HFFc6 (cell line): ENCODE results near the gene AZU1. TPM values are rescaled to one million over a fixed set of nuclear protein-coding genes. Genes with fewer than 3 reads are reported as not detected.
"Not testable (repeated sequence)": the region's sequence is repeated elsewhere in the genome, so short reads cannot be mapped to it uniquely, and the experiment has no call there.

ENCODE experiments used
- DNase-seq: peaks from one replicate; pipeline ENCODE4 v3.0.0-alpha.2; 2018
- H3K27ac Mint-ChIP-seq: 2 replicates; pipeline ENCODE4 v1.8.0; 2020; ENCODE audit warnings: mild to moderate bottlenecking, mixed read lengths
- H3K27me3 Mint-ChIP-seq: 2 replicates; pipeline ENCODE4 v1.8.0; 2021; ENCODE audit warnings: mild to moderate bottlenecking, moderate library complexity, mixed read lengths; ENCODE audit not compliant: insufficient read depth
- H3K36me3 Mint-ChIP-seq: 2 replicates; pipeline ENCODE4 v1.8.0; 2021; ENCODE audit warnings: low read depth, mixed read lengths
- H3K4me1 Mint-ChIP-seq: 2 replicates; pipeline ENCODE4 v1.8.0; 2020; ENCODE audit warnings: low read depth, mixed read lengths
- H3K4me3 Mint-ChIP-seq: 2 replicates; pipeline ENCODE4 v1.8.0; 2020; ENCODE audit warnings: mild to moderate bottlenecking, moderate library complexity, mixed read lengths
- H3K9me3 Mint-ChIP-seq: 2 replicates; pipeline ENCODE4 v1.8.0; 2020; ENCODE audit warnings: mild to moderate bottlenecking, mixed read lengths
- CTCF ChIP-seq: fragments of 200-600 bp; sonication (generic); IDR thresholded peaks from 2 replicates; pipeline ENCODE4 v1.5.0; 2021; ENCODE audit warnings: antibody characterized with exemption, mild to moderate bottlenecking
- total RNA-seq, 6 experiments: library from RNA; stranded (reverse); fragmentation: NEBNext Ultra II Directional; extraction: Animal tissue kit (Norgen Biotek cat#: 25700); gene quantifications; 2 replicates in 1 of 6; 3 replicates in 5 of 6; pipeline ENCODE4 v1.2.3, GENCODE V29; 2021

The AZU1 gene
- total RNA-seq, 6 experiments from 2014 or later: not detected

DNA sequence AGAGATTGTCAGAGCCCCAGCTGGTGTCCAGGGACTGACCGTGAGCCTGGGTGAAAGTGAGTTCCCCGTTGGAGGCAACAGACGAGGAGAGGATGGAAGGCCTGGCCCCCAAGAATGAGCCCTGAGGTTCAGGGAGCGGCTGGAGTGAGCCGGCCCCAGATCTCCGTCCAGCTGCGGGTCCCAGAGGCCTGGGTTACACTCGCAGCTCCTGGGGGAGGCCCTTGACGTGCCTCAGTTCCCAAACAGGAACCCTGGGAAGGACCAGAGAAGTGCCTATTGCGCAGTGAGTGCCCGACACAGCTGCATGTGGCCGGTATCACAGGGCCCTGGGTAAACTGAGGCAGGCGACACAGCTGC lies 23.3 kb downstream of the AZU1 start:
- no peak for TF ChIP-seq CTCF
- H3K4me1 Mint-ChIP-seq: no peaks in the 10 kb centered on the region
- peaks cover 8% of the 10 kb centered on the region for H3K27me3 Mint-ChIP-seq
- H3K36me3 Mint-ChIP-seq: no peaks in the 10 kb centered on the region
- no peak for DNase-seq
- no peaks in the 10 kb centered on the region for H3K9me3 Mint-ChIP-seq
- H3K27ac Mint-ChIP-seq: peak overlapping the region; percentile 54
- H3K4me3 Mint-ChIP-seq: no peak overlapping the region

GRCh38 chr19:852136-853013 lies 24.7 kb downstream of the AZU1 start, which contains the start of gene ELANE:
Gene ELANE, plus strand, starts transcription at chr19:852303. Its CDS starts 26 bp downstream, at chr19:852329.
- Mint-ChIP-seq H3K36me3 (no peaks in the 10 kb centered on the region), H3K4me3 (no peak within 1 kb of the TSS), H3K27ac (no peak within 1 kb of the TSS; the same call in 1 of the 2 replicates), H3K4me1 (no peaks in the 10 kb centered on the region), H3K9me3 (no peaks in the 10 kb centered on the region), H3K27me3 (peaks cover under 1% of the 10 kb centered on the region; the same call in 1 of the 2 replicates)
- no peak for TF ChIP-seq CTCF
- no peak for DNase-seq

- Mint-ChIP-seq H3K9me3 (no peaks in the 10 kb centered on the region), H3K27ac (no peak overlapping the region), H3K36me3 (no peaks in the 10 kb centered on the region), H3K27me3 (no peaks in the 10 kb centered on the region; the same call in 1 of the 2 replicates), H3K4me3 (no peak overlapping the region), H3K4me1 (no peaks in the 10 kb centered on the region)
- no peak for DNase-seq
- no peak for TF ChIP-seq CTCF
Observed at GRCh38 chr19:853014-853585, 25.5 kb downstream of the AZU1 start.

GRCh38 chr19:853614-854220 lies 26.1 kb downstream of the AZU1 start:
- not testable (repeated sequence) for H3K4me1 Mint-ChIP-seq, H3K9me3 Mint-ChIP-seq, H3K27me3 Mint-ChIP-seq, H3K36me3 Mint-ChIP-seq, H3K4me3 Mint-ChIP-seq, H3K27ac Mint-ChIP-seq, DNase-seq

GRCh38 chr19:854549-854948 lies 26.9 kb downstream of the AZU1 start:
- Mint-ChIP-seq H3K4me1 (no peaks in the 10 kb centered on the region), H3K9me3 (no peaks in the 10 kb centered on the region), H3K36me3 (no peaks in the 10 kb centered on the region), H3K27ac (no peak overlapping the region), H3K4me3 (no peak overlapping the region), H3K27me3 (peaks cover 4% of the 10 kb centered on the region; the same call in 1 of the 2 replicates)
- no peak for TF ChIP-seq CTCF
- no peak for DNase-seq

DNA sequence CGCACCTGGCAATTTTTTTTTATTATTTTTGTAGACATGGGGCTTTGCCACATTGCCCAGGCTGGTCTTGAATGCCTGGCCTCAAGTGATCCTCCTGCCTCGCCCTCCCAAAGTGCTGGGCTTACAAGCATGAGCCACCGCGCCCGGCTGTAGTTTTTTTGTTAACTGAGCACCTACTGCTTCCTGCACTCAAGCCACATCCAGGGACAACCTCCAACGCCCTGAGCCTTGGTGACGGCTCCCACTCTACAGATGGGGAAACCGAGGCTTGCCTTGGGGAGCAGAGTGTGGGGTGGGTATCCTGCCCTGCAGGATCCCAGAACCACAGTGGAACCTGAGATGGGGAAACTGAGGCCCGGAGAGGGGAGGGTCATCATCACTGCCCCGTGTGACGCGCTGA lies 27.5 kb downstream of the AZU1 start:
- no peak for DNase-seq
- H3K36me3 Mint-ChIP-seq: no peaks in the 10 kb centered on the region
- H3K27ac Mint-ChIP-seq: no peak overlapping the region
- peaks cover 4% of the 10 kb centered on the region; the same call in 1 of the 2 replicates for H3K27me3 Mint-ChIP-seq
- TF ChIP-seq CTCF: no peak
- H3K9me3 Mint-ChIP-seq: no peaks in the 10 kb centered on the region
- no peaks in the 10 kb centered on the region for H3K4me1 Mint-ChIP-seq
- no peak overlapping the region for H3K4me3 Mint-ChIP-seq
